NB4 (cell line): Measurements from ENCODE around the gene DGKB.

Experiments
- DNase-seq: peaks from one replicate; pipeline ENCODE4 v3.0.0; 2010; ENCODE audit warnings: low read depth
- H3K4me3 ChIP-seq: one replicate; pipeline ENCODE4 v1.5.1; 2011; ENCODE audit warnings: mild to moderate bottlenecking, low read depth, low read length, moderate library complexity
- CTCF ChIP-seq: IDR thresholded peaks from one replicate; pipeline ENCODE4 v1.5.1; 2012; ENCODE audit warnings: low read depth, low read length
- MYC ChIP-seq: IDR thresholded peaks from 2 replicates; pipeline ENCODE4 v1.6.1; 2011; ENCODE audit warnings: low read depth, low read length
- POLR2A ChIP-seq: IDR thresholded peaks from 2 replicates; pipeline ENCODE4 v1.6.1; 2011; ENCODE audit warnings: mild to moderate bottlenecking; ENCODE audit not compliant: insufficient read length; ENCODE audit errors: extremely low read depth
- TF ChIP-seq, protein P1 (sequence below): IDR thresholded peaks from 2 replicates; pipeline ENCODE4 v1.6.1; 2011; ENCODE audit warnings: low read depth, low read length

The DGKB gene

DNA sequence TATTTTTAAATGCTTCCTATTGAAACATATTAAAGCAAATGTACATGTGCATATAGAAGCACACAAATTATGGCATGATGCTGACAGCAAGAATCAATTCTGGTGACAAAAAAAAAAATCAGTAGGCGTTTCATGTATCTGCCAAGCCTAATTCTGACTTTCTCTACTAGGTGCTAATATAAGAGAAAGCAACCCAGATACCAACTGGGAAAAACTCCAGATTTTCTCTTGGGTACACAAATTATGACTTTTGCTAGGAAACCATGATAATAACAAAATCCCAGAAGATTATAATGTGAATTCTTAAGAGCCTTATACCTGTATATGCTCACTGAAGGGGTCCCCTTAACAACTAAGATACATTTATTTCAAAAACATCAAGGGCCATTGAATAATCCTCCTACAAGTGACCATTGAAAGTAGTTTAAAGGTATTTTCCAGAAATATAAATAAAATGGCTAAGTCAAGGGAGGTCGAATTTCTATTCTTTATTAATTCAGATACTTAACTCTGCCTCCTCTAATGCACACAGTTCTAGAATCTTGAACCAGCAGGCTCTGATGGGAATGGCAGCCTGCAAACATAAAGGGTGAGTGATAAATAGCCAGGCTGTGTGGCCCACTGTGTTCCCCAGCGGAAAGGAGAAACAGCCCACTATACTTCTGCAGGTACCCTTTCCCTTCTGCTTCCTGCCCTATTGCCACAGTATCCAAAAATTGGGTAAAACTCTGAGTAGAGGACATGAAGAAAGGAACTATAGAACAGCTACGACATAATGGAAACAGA, 84.5 kb downstream of the DGKB start:
- no peak for DNase-seq
- no peak overlapping the region for H3K4me3 ChIP-seq
- no peak for TF ChIP-seq MYC
- no peak for TF ChIP-seq POLR2A
- TF ChIP-seq, protein P1, sequence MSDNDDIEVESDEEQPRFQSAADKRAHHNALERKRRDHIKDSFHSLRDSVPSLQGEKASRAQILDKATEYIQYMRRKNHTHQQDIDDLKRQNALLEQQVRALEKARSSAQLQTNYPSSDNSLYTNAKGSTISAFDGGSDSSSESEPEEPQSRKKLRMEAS, result no peak
- no peak for TF ChIP-seq CTCF

- no peak for TF ChIP-seq CTCF
- TF ChIP-seq, protein P1, result no peak
- no peak for TF ChIP-seq POLR2A
- no peak for TF ChIP-seq MYC
- H3K4me3 ChIP-seq, result no peak overlapping the region
- DNase-seq, result no peak
These were observed 95.0 kb downstream of the DGKB start for GRCh38 chr7:14807507-14807906.

DNA sequence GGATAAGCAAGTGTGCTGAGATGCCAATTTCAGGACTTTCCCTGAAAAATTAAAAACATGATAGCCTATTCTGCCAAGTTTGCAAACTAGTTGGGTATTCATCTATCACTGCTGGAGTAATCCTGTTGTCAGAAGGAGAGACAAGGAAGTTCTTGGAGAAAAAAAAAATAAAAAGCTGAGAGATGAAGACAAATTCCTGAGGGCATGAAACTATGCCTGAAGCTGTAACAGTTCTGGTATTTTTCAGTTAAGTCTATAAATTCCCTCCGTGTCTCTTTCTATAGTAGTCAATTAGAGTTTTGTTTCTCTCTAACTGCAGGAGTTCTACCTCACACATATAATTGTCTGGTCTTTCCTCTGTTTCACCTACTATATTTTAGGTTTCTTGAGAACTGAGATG, 95.7 kb downstream of the DGKB start:
- H3K4me3 ChIP-seq, result no peak overlapping the region
- TF ChIP-seq, protein P1, result no peak
- TF ChIP-seq POLR2A, result no peak
- TF ChIP-seq CTCF, result no peak
- no peak for TF ChIP-seq MYC
- no peak for DNase-seq

GRCh38 chr7:14805105-14805719, 97.3 kb downstream of the DGKB start:
- DNase-seq, result no peak
- TF ChIP-seq CTCF (no peak), POLR2A (no peak)
- H3K4me3 ChIP-seq, result no peak overlapping the region

DNA sequence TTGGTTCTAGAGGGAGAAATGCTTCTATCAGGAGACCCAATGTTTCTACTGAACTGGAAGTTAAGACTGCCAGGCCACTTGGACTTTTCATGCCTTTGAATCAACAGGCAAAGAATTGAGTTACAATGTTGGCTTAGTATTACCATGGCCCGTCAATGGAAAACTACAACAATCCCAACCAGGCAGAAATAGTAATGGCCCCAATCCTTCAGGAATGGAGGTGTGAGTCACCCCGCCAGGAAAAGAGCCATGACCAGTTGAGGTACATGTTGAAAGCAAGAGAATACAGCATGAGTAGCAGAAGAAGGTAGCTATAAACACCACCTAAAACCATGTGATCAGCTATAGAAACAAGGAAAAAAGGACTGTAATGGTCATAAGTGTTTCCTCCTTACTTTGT, 101.9 kb downstream of the DGKB start:
- H3K4me3 ChIP-seq, result no peak overlapping the region
- TF ChIP-seq, protein P1, result no peak
- TF ChIP-seq MYC, result no peak
- TF ChIP-seq CTCF, result no peak
- no peak for TF ChIP-seq POLR2A
- DNase-seq, result no peak
